GM10248 (cell line): Measurements from ENCODE around the gene DYDC1.
"Not testable (repeated sequence)": the region's sequence is repeated elsewhere in the genome, so short reads cannot be mapped to it uniquely, and the experiment has no call there.

ENCODE experiments used
- CTCF ChIA-PET: fragments of 300-600 bp; sonication (Branson Sonifier 250); formaldehyde crosslinking; extraction: SDS; loops from one replicate; lab custom pipeline; 2021; ENCODE audit warnings: antibody characterized with exemption; lab: Yijun Ruan, JAX
- POLR2A ChIA-PET: fragments of 350-650 bp; sonication (Branson Sonifier 250); formaldehyde crosslinking; extraction: SDS; loops from one replicate; lab custom pipeline; 2020; ENCODE audit warnings: antibody characterized with exemption; lab: Yijun Ruan, JAX
- DNase-seq: peaks from one replicate; pipeline ENCODE4 v3.0.0; 2012; ENCODE audit errors: extremely low spot score
- TF ChIP-seq, protein P1 (sequence below): IDR thresholded peaks from 2 replicates; pipeline ENCODE4 v1.5.1; 2012; ENCODE audit warnings: mild to moderate bottlenecking, low read depth; ENCODE audit errors: extremely low read depth, missing control alignments, control extremely low read depth

The DYDC1 gene

DNA sequence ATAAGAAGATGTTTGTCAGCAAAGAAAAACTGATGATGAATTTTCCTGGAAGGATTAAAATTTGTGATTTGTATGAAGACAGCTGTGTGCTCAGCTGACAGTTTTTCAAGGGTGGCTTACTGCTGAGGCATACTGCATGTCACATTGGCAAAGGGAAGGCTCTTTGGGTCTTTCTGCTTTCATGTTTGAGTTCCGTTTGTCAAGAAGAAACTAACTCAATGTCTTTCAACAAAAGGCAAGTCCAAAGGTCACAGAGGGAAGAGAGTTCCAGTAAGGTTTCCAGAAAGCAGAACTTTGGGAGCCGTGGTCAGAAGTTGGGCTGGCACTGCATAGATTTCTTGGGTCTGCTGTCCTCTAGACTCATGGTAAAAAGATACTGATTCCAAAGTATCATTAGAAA is 16.9 kb upstream of the DYDC1 start:
- ChIA-PET POLR2A (no interaction called here), CTCF (interaction anchor here (0.8 to 1.5 kb wide), 3 partner anchors 9 to 132 kb away, joined by 3 to 5 read pairs (median 4); no protein-coding TSS in a partner anchor)
- TF ChIP-seq, protein P1, sequence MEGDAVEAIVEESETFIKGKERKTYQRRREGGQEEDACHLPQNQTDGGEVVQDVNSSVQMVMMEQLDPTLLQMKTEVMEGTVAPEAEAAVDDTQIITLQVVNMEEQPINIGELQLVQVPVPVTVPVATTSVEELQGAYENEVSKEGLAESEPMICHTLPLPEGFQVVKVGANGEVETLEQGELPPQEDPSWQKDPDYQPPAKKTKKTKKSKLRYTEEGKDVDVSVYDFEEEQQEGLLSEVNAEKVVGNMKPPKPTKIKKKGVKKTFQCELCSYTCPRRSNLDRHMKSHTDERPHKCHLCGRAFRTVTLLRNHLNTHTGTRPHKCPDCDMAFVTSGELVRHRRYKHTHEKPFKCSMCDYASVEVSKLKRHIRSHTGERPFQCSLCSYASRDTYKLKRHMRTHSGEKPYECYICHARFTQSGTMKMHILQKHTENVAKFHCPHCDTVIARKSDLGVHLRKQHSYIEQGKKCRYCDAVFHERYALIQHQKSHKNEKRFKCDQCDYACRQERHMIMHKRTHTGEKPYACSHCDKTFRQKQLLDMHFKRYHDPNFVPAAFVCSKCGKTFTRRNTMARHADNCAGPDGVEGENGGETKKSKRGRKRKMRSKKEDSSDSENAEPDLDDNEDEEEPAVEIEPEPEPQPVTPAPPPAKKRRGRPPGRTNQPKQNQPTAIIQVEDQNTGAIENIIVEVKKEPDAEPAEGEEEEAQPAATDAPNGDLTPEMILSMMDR: no peak
- DNase-seq: no peak

- ChIA-PET POLR2A (no interaction called here), CTCF (interaction anchor here (1.5 kb wide), 1 partner anchor 133 kb away, joined by 5 read pairs; no protein-coding TSS in a partner anchor)
- TF ChIP-seq, protein P1: no peak
- DNase-seq: no peak
These were observed 16.1 kb upstream of the DYDC1 start for GRCh38 chr10:80372675-80373074.

- TF ChIP-seq, protein P1: no peak
- DNase-seq: no peak
- CTCF ChIA-PET: interaction anchor here (0.9 kb wide), 1 partner anchor 16 kb away, joined by 3 read pairs; no protein-coding TSS in a partner anchor
- POLR2A ChIA-PET: no interaction called here
These were observed 14.9 kb upstream of the DYDC1 start for GRCh38 chr10:80371467-80371866.

GRCh38 chr10:80365510-80365909 is 9.0 kb upstream of the DYDC1 start:
- CTCF ChIA-PET: no interaction called here

DNA sequence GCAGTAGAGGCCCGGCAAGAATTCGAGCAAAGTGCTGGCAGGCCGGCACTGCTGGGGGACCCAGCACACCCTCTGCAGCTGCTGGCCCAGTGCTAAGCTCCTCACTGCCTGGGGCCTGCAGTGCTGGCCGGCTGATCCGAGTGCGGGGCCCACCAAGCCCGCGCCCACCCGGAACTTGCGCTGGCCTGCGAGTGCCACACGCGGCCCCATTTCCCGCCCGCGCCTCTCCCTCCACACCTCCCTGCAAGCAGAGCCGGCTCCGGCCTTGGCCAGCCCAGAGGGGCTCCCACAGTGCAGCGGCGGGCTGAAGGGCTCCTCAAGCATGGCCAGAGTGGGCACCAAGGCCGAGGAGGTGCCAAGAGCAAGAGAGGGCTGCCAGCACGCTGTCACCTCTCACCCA is 3.1 kb upstream of the DYDC1 start:
- TF ChIP-seq, protein P1: no peak
- ChIA-PET CTCF (no interaction called here), POLR2A (no interaction called here)
- DNase-seq: no peak

More at GRCh38 chr10:80365510-80365909, 9.0 kb upstream of the DYDC1 start:
- no peak for DNase-seq
- POLR2A ChIA-PET: no interaction called here
- TF ChIP-seq, protein P1: no peak

DNA sequence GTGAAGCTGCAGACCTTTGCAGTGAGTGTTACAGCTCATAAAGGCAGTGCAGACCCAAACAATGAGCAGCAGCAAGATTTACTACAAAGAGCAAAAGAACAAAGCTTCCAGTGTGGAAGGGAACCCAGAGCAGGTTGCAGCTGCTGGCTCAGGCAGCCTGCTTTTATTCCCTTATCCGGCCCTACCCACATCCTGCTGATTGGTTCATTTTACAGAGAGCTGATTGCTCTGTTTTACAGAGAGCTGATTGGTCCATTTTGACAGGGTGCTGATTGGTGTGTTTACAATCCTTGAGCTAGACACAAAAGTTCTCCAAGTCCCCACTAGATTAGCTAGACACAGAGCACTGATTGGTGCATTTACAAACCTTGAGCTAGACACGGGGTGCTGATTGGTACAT is 2.4 kb upstream of the DYDC1 start:
- DNase-seq, POLR2A ChIA-PET: not testable (repeated sequence)
- CTCF ChIA-PET: interaction anchor here (0.7 kb wide), 1 partner anchor 8 kb away, joined by 3 read pairs; no protein-coding TSS in a partner anchor

DNA sequence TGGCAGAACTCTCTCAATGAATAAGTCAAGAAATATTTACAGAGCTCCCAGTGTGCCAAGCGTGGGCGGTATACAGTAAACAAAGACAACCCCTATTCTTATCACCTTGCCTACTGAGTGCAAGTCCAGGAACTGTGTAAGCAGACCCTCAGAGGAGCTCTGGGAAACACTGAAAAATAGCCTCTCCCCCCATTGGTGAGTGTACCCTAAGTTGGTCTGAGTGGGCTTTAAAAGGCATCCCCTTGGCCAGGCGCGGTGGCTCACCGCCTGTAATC is 1.2 kb upstream of the DYDC1 start:
- DNase-seq: no peak
- ChIA-PET CTCF (no interaction called here), POLR2A (no interaction called here)
- TF ChIP-seq, protein P1: no peak
